GM18951 (cell line): Measurements from ENCODE around the gene IFI27L2.
A peak's percentile ranks its signal among the peaks of the same experiment; 100 is the strongest.

Experiments used
- POLR2A ChIP-seq: IDR thresholded peaks from 4 replicates; pipeline ENCODE4 v1.6.1; 2011; ENCODE audit warnings: mild to moderate bottlenecking; ENCODE audit not compliant: insufficient read length, insufficient read depth; ENCODE audit errors: extremely low read depth
- in situ Hi-C: fragments of 300-500 bp; cut with MboI; formaldehyde crosslinking; loops from one replicate; pipeline ENCODE4 v1.12.0; 2022; ENCODE audit warnings: low sequenced_read_pairs, mixed read lengths, inconsistent platforms; ENCODE audit not compliant: unreplicated experiment

The IFI27L2 gene

DNA sequence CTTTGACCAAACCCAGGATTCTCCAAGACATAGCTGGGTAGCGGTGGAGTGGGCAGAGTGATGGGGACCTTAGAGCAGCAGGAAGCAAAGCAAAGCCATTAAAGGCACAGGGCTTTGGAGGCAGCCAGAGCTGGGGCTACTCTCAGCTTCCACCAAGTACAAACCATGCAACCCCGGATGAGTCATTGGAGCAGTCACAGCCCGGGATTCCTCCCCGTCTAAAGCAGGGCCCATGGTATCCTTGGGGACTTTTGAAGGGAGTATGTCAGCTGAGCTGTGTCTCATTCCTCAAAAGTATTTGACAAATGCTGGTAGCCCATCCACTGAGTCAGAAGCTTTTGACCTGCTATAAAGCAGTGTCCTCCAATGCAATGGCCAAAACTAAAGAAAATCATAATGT, 28.6 kb downstream of the IFI27L2 start:
- no peak for TF ChIP-seq POLR2A
- in situ Hi-C loops, result no loop called here

- in situ Hi-C loops, result no loop called here
- no peak for TF ChIP-seq POLR2A
Measured at GRCh38 chr14:94099006-94099405, 30.4 kb downstream of the IFI27L2 start.

DNA sequence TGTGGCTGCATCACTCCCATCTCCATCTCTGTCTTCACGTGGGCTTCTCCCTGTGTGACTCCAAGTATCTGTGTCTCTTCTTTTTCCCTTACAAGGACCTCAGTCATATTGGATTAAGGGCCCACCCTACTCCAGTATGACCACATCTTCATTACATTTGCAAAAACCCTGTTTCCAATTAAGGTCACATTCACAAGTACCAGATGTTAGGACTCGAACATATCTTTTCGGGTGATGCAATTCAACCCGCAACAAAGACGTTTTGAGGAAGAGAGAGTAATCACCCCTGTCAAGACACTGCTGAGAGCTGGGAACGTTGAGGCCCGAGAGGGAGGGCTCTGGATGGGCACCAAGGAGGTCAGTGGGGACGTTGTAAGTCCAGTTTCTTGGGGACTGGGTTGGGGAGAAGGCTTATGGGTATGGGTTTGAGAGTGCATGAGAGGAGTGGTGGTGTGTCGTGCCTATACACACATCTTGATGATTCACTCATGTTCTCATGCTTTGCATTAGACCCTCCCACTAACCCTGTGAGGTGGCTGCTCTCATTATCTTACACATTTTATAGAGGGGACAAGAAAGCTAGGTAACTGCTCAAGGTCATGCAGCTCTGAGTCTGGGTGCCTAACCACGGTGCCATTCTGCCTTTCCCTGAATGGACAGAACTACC, 30.9 kb downstream of the IFI27L2 start:
- TF ChIP-seq POLR2A, result no peak
- in situ Hi-C loops, result no loop called here

DNA sequence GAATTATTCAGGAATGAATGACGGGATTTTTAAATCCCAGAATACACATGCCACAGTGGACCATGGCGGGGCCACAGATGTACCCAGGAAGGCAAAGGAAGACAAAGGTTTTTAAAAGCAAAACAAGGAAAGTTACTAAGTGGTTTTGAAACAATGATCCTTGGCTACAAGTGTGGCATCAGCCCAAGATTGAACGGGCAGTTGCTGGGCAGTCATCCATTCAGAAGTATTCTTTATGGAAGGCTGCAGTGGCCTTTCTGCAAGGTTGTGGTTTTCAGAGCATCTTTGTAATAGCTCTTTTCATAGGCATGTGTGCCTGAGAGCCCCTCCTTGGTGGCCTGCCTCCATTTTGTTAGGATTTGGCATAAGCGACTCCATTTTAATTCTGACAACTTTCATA, 32.3 kb downstream of the IFI27L2 start:
- in situ Hi-C loops, result no loop called here
- TF ChIP-seq POLR2A, result no peak

GRCh38 chr14:94093418-94093817, 36.0 kb downstream of the IFI27L2 start:
- in situ Hi-C loops, result no loop called here
- no peak for TF ChIP-seq POLR2A

DNA sequence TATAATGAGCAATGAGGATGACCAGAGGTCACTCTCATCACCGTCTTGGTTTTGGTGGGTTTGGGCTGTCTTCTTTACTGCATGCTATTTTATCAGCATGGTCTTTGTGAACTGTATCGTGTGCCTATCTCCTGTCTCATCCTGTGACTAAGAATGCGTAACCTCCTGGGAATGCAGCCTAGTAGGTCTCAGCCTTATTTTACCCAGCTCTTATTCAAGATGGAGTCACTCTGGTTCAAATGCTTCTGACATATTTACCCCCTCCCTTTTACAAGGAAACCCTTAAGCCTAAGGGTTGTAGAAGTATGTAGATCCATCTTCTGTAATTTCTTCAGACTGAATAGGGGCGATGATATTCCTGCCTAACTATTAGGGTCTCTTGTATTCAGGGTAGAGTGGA, 39.9 kb downstream of the IFI27L2 start:
- in situ Hi-C loops, result no loop called here

GRCh38 chr14:94088516-94088915, 40.9 kb downstream of the IFI27L2 start:
- TF ChIP-seq POLR2A, result no peak
- in situ Hi-C loops, result no loop called here

More for the DNA sequence above, 39.9 kb downstream of the IFI27L2 start:
- TF ChIP-seq POLR2A, result no peak

- in situ Hi-C loops, result no loop called here
- no peak for TF ChIP-seq POLR2A
Measured at GRCh38 chr14:94087891-94088290, 41.5 kb downstream of the IFI27L2 start.

- no peak for TF ChIP-seq POLR2A
Measured at GRCh38 chr14:94081386-94081820, 48.0 kb downstream of the IFI27L2 start.

GRCh38 chr14:94080621-94081385, 48.6 kb downstream of the IFI27L2 start, which contains the start of the genes DDX24 and IFI27L1:
DDX24 (minus strand) TSS chr14:94081202; CDS start chr14:94079742, 1,460 bp downstream.
IFI27L1 (plus strand) TSS chr14:94081310; CDS start chr14:94096938, 15,628 bp downstream.
- in situ Hi-C loops, result no loop called here

More at GRCh38 chr14:94081386-94081820, 48.0 kb downstream of the IFI27L2 start:
- in situ Hi-C loops, result no loop called here

DNA sequence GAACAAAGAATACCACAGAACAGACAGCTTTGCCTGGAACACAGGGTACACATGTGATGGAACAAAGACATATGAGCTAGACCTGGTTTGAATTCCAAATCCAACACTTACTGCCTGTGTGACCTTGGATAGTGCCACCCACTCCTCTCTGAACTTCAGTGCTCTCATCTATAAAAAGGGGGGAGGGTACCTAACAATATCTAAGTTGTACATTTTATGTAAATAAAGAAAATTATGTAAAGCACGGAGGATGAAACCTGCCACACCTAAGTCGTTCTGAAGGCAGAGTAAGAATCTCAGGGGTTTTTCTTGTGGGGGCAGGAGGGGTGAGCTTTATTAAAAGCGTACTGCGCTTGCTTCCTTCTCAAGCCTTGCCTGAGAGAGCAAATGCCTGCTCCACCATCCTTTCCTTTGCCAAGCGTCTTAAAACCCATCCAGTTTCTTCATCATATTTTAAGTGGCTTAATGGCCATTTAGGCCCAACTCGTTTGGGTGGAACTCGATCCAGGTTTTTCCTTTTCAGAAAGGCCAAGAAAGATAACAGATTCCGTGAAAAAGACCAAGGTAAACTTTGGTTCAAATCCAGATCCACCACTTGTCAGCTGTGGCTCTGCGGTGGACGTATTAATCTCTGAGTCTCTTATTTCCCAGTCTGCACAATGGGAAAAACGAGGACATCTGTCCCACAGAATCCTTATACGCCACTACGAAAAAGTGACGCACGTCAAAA, 49.3 kb downstream of the IFI27L2 start:
- TF ChIP-seq POLR2A, result no peak
- in situ Hi-C loops, result no loop called here

More at GRCh38 chr14:94080621-94081385, 48.6 kb downstream of the IFI27L2 start, which contains the start of the genes DDX24 and IFI27L1:
- TF ChIP-seq POLR2A, result peak; percentile 93

DNA sequence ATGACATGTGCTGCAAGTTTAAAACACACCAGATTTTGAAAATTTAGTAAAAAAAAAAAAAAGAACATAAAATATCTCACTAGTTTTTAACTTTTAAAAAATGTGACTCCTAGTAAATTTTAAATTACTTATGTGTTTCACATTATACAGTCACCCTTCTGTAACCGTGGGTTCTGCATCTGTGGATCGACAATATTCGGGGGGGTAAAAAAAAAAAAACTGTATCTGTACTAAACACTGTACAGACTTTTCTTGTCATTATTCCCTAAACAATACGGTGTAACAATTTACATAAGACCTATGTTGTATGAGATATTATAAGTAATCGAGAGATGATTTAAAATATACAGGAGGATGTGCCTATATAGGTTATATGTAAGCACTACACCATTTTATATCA, 51.6 kb downstream of the IFI27L2 start:
- no peak for TF ChIP-seq POLR2A
- in situ Hi-C loops, result no loop called here
